ENCODE data around the gene EPB41.
"Not testable (repeated sequence)": the region's sequence is repeated elsewhere in the genome, so short reads cannot be mapped to it uniquely, and the experiment has no call there.

Gene EPB41

GRCh38 chr1:29133861-29134694, 219.7 kb downstream of the EPB41 start:
- no peak for DNase-seq (ENCODE audit: low read depth)

- DNase-seq (ENCODE audit: low read depth): no peak
These were observed 220.3 kb downstream of the EPB41 start for GRCh38 chr1:29134695-29135028.

GRCh38 chr1:29136391-29136915, 222.1 kb downstream of the EPB41 start:
- DNase-seq (ENCODE audit: low read depth): no peak

GRCh38 chr1:29142714-29143113, 228.3 kb downstream of the EPB41 start:
- DNase-seq (ENCODE audit: low read depth): no peak

GRCh38 chr1:29144178-29144577, 229.8 kb downstream of the EPB41 start:
- no peak for DNase-seq (ENCODE audit: low read depth)

- no peak for DNase-seq (ENCODE audit: low read depth)
These were observed 231.5 kb downstream of the EPB41 start for GRCh38 chr1:29145739-29146437.

GRCh38 chr1:29148656-29149491, 234.5 kb downstream of the EPB41 start:
- no peak for DNase-seq (ENCODE audit: low read depth)

GRCh38 chr1:29150346-29150745, 236.0 kb downstream of the EPB41 start:
- not testable (repeated sequence) for DNase-seq (ENCODE audit: low read depth)

- no peak for DNase-seq (ENCODE audit: low read depth)
These were observed 237.9 kb downstream of the EPB41 start for GRCh38 chr1:29152046-29152805.

GRCh38 chr1:29156543-29157268, 242.3 kb downstream of the EPB41 start:
- no peak for DNase-seq (ENCODE audit: low read depth)

GRCh38 chr1:29157269-29157601, 242.9 kb downstream of the EPB41 start:
- DNase-seq (ENCODE audit: low read depth): no peak

GRCh38 chr1:29159773-29160172, 245.4 kb downstream of the EPB41 start:
- no peak for DNase-seq (ENCODE audit: low read depth)

GRCh38 chr1:29162025-29162424, 247.7 kb downstream of the EPB41 start:
- DNase-seq (ENCODE audit: low read depth): no peak

- DNase-seq (ENCODE audit: low read depth): no peak
These were observed 248.2 kb downstream of the EPB41 start for GRCh38 chr1:29162476-29163138.

- DNase-seq (ENCODE audit: low read depth): no peak
These were observed 250.2 kb downstream of the EPB41 start for GRCh38 chr1:29164588-29164987.

- DNase-seq (ENCODE audit: low read depth): no peak
These were observed 252.0 kb downstream of the EPB41 start for GRCh38 chr1:29166291-29166878.

GRCh38 chr1:29167904-29168303, 253.5 kb downstream of the EPB41 start:
- no peak for DNase-seq (ENCODE audit: low read depth)
